Brain microvascular endothelial cell (primary cell): Measurements from ENCODE around the gene CALY.

Source experiments
- DNase-seq: peaks from one replicate; pipeline ENCODE4 v3.0.0-alpha.2; 2020
- H3K27ac ChIP-seq: fragments of 250-450 bp; sonication (Bioruptor Pico); 2 replicates; pipeline ENCODE4 v1.5.1; 2020; ENCODE audit warnings: mild to moderate bottlenecking, moderate library complexity
- H3K27me3 ChIP-seq: fragments of 250-450 bp; sonication (Bioruptor Pico); replicated peaks from 2 replicates; pipeline ENCODE4 v1.5.1; 2020; ENCODE audit warnings: mild to moderate bottlenecking
- H3K36me3 ChIP-seq: fragments of 250-450 bp; sonication (Bioruptor Pico); replicated peaks from 2 replicates; pipeline ENCODE4 v1.5.1; 2020; ENCODE audit warnings: mild to moderate bottlenecking
- H3K4me3 ChIP-seq: 2 replicates; pipeline ENCODE4 v1.5.1; 2011; ENCODE audit warnings: low read depth, mild to moderate bottlenecking, control low read depth, low read length, moderate library complexity
- in situ Hi-C: cut with HindIII; loops from 2 replicates; pipeline ENCODE4 v1.10.0; 2017; ENCODE audit warnings: low sequenced_read_pairs, low pct_ligation_motif_present
- TF ChIP-seq, protein P1 (sequence below): IDR thresholded peaks from 2 replicates; pipeline ENCODE4 v1.5.1; 2011; ENCODE audit warnings: low read depth, mild to moderate bottlenecking, moderate library complexity, low read length, control low read depth, inconsistent platforms; ENCODE audit errors: missing control alignments

CALY gene

DNA sequence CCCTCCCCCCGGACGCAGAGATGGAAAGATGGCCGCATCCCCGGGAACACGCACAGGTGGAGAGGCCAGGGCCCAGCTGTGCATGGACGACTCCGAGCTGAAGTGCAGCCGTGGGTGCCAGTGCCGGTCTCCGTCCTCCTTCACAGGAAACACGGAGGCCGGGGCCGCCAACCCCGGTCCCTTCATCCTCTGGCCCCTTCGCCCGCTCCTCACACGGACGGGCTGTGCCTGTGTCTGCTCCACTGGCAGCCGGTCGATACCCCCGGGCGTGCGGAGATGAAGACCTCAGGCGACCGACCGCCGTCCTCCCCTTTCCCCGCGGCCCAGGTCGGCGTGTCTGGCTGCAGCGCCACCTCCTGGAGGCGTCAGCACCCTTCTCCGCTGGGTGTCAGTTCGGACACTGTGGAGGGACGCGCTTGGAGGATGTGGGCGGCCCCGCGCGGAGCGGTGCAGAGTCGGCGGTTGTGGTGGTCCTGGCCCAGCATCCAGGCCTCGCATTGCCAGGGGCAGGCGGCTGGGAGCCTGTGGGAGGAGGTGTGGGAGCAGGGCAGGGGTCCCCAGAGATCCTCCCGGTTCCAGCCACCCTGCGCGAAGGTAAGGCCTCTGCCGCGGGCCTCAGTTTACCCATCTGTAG is 18.1 kb downstream of the CALY start:
- Histone ChIP-seq H3K36me3 (no peaks in the 10 kb centered on the region), H3K4me3 (peak overlapping the region; percentile 41), H3K27me3 (no peaks in the 10 kb centered on the region), H3K27ac (no peak overlapping the region)
- TF ChIP-seq, protein P1, sequence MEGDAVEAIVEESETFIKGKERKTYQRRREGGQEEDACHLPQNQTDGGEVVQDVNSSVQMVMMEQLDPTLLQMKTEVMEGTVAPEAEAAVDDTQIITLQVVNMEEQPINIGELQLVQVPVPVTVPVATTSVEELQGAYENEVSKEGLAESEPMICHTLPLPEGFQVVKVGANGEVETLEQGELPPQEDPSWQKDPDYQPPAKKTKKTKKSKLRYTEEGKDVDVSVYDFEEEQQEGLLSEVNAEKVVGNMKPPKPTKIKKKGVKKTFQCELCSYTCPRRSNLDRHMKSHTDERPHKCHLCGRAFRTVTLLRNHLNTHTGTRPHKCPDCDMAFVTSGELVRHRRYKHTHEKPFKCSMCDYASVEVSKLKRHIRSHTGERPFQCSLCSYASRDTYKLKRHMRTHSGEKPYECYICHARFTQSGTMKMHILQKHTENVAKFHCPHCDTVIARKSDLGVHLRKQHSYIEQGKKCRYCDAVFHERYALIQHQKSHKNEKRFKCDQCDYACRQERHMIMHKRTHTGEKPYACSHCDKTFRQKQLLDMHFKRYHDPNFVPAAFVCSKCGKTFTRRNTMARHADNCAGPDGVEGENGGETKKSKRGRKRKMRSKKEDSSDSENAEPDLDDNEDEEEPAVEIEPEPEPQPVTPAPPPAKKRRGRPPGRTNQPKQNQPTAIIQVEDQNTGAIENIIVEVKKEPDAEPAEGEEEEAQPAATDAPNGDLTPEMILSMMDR = peak; percentile 89
- in situ Hi-C loops = no loop called here
- DNase-seq = peak; percentile 43

DNA sequence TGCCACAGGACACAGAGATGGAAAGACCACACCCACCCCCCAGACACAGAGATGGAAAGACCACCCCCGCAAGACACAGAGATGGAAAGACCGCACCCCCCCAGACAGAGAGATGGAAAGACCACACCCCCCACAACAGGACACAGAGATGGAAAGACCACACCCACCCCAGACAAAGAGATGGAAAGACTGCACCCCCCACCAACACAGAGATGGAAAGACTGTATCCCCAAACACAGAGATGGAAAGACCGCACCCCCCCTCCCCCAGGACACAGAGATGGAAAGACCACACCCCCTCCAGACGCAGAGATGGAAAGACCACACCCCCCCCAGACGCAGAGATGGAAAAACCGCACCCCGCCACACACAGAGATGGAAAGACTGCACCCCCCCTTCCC is 20.0 kb downstream of the CALY start:
- no peaks in the 10 kb centered on the region for H3K27me3 ChIP-seq
- in situ Hi-C loops = no loop called here
- peaks cover 2% of the 10 kb centered on the region for H3K36me3 ChIP-seq
- TF ChIP-seq, protein P1 = no peak
- no peak for DNase-seq
- no peak overlapping the region for H3K4me3 ChIP-seq
- H3K27ac ChIP-seq = no peak overlapping the region

DNA sequence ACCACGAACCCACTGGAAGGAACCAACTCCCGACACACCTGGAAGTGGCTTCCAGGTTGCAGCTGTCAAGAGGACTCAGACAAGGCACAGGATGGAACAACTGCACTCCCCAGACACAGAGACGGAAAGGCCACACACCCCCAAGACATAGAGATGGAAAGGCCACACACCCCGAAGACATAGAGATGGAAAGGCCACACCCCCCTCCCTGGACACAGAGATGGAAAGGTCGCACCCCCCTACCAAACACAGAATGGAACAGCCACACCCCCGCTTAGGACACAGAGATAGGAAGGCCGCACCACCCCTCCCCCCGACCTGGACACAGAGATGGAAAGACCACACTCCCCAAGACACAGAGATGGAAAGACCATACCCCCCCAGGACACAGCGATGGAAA is 20.4 kb downstream of the CALY start:
- TF ChIP-seq, protein P1 = no peak
- peaks cover 3% of the 10 kb centered on the region for H3K36me3 ChIP-seq
- no peak for DNase-seq
- in situ Hi-C loops = no loop called here
- no peak overlapping the region for H3K4me3 ChIP-seq
- no peak overlapping the region for H3K27ac ChIP-seq
- no peaks in the 10 kb centered on the region for H3K27me3 ChIP-seq

DNA sequence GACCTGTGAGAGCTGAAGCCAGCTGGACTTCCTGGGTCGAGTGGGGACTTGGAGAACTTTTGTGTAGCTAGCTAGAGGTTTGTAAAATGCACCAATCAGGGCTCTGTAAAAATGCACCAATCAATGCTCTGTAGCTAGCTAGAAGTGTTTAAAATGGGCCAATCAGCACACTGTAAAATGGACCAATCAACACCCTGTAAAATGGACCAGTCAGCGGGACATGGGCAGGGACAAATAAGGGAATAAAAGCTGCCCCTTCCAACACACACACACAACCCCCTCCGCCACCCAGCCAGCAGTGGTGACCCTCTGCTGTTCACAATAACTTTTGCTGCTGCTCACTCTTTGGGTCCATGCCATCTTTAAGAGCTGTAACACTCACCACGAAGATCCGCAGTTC is 20.8 kb downstream of the CALY start:
- TF ChIP-seq, protein P1 = no peak
- DNase-seq = no peak
- Histone ChIP-seq H3K36me3 (peaks cover 3% of the 10 kb centered on the region), H3K4me3 (no peak overlapping the region), H3K27me3 (no peaks in the 10 kb centered on the region), H3K27ac (no peak overlapping the region)
- in situ Hi-C loops = no loop called here

DNA sequence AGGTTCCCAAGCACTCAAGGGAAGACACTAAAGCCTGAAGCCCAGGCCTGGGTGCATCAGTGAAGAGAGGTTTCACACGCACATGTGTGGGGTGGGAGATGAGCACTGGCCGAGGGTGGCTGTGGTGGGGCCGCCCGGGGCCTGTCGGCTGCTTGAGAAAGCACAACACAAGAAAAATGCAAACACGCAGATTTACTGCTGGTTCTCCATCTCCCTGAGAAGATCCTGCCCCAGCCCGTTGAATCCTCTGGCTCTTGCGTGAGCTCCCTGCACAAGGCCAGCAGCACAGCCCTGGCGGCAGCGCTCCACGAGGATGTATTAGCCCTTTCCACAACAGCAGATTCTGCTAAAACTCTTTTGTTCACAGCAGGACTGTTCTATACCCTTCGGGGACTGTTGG is 21.8 kb downstream of the CALY start:
- TF ChIP-seq, protein P1 = no peak
- Histone ChIP-seq H3K36me3 (peaks cover 3% of the 10 kb centered on the region), H3K27me3 (no peaks in the 10 kb centered on the region), H3K4me3 (no peak overlapping the region), H3K27ac (no peak overlapping the region)
- no peak for DNase-seq
- in situ Hi-C loops = no loop called here

DNA sequence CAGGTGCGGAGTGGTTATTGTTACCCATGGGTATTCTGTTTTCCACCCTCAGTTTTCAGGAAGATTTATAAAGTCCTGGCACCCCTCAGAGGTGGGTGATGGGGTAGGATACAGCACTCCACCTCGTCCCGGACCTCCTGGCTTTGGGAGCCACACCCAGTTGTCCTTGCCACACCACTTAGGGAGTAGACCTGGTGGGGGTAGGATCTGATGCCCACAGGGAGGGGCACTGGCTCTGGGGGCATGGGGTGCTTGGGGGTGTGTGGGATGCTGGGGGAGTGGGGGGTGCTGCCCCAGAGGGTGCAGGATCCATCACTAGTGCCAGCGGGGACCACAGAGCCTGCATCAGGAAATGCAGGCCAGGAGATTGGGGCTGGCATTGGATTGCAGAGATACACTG is 23.5 kb downstream of the CALY start:
- in situ Hi-C loops = no loop called here
- Histone ChIP-seq H3K27ac (no peak overlapping the region), H3K4me3 (no peak overlapping the region), H3K36me3 (peaks cover 5% of the 10 kb centered on the region), H3K27me3 (no peaks in the 10 kb centered on the region)
- DNase-seq = no peak
- TF ChIP-seq, protein P1 = no peak
